Thoracic aorta (tissue), 2 donors: ENCODE data around the gene PCDH18. TPM values are rescaled to one million over a fixed set of nuclear protein-coding genes. Genes with fewer than 3 reads are reported as not detected.

Experiments
- ATAC-seq: fragments of 150-250 bp; one replicate; pipeline ENCODE4 v1.8.0; 2017; ENCODE audit warnings: low read depth; ENCODE audit not compliant: insufficient number of reproducible peaks, low FRiP score
- DNase-seq: peaks from one replicate; pipeline ENCODE4 v3.0.0-alpha.2; 2020; ENCODE audit warnings: low spot score
- H3K27ac ChIP-seq, 2 donors: fragments of 200-600 bp; sonication (generic); 1 replicate in 1 of 2; 2 replicates in 1 of 2; pipeline ENCODE4 v1.5.1; 2016; ENCODE audit warnings: mild to moderate bottlenecking in 2 of 2, moderate library complexity in 2 of 2
- H3K27me3 ChIP-seq: fragments of 200-600 bp; sonication (generic); replicated peaks from 2 replicates; pipeline ENCODE4 v1.6.0; 2016; ENCODE audit warnings: mild to moderate bottlenecking; ENCODE audit not compliant: insufficient read depth
- H3K36me3 ChIP-seq: fragments of 200-600 bp; sonication (generic); one replicate; pipeline ENCODE4 v1.5.1; 2016
- H3K4me1 ChIP-seq, 2 donors: fragments of 200-600 bp; sonication (generic); 1 replicate in 1 of 2; 2 replicates in 1 of 2; pipeline versions ENCODE4 v1.5.1 to v1.6.0; 2016; ENCODE audit warnings: low read depth in 2 of 2, mild to moderate bottlenecking in 1 of 2; ENCODE audit not compliant: control insufficient read depth in 1 of 2
- H3K4me3 ChIP-seq: fragments of 200-600 bp; sonication (generic); 2 replicates; pipeline ENCODE4 v1.5.1; 2016; ENCODE audit warnings: mild to moderate bottlenecking
- H3K9me3 ChIP-seq: fragments of 200-600 bp; sonication (generic); 2 replicates; pipeline ENCODE4 v1.5.1; 2016
- total RNA-seq, 2 donors: library from RNA; depleted of rRNA; stranded (reverse); fragments of >200 nt; gene quantifications; one replicate each; pipeline versions ENCODE4 v1.1.0 to v1.2.3, GENCODE V29; 2016
- TF ChIP-seq, protein P1 (sequence below): fragments of 200-600 bp; sonication (generic); IDR thresholded peaks from one replicate; pipeline ENCODE4 v1.5.1; 2019; ENCODE audit warnings: antibody characterized with exemption

PCDH18 gene
- total RNA-seq, 2 donors from 2014 or later, result 22.6 to 31.0 TPM

DNA sequence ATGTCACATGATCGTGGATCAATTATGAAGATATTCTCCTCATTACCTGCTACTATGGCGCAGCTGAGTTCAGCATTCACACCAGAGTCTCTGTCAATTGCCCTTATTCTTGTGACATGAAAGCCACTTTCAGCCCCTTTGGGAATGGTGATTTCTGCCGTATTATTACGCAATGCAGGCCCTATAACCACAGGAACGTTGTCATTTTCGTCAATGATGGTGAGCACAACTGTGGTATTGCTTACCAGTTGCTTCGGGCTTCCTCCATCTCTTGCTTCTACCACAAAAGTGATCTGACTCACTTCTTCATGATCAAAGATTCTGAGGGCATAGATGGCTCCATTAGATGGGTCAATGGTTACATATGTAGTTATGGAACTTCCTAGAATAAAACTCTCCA is 2.1 kb downstream of the PCDH18 start:
- ATAC-seq (no peak), DNase-seq (no peak)
- TF ChIP-seq, protein P1, sequence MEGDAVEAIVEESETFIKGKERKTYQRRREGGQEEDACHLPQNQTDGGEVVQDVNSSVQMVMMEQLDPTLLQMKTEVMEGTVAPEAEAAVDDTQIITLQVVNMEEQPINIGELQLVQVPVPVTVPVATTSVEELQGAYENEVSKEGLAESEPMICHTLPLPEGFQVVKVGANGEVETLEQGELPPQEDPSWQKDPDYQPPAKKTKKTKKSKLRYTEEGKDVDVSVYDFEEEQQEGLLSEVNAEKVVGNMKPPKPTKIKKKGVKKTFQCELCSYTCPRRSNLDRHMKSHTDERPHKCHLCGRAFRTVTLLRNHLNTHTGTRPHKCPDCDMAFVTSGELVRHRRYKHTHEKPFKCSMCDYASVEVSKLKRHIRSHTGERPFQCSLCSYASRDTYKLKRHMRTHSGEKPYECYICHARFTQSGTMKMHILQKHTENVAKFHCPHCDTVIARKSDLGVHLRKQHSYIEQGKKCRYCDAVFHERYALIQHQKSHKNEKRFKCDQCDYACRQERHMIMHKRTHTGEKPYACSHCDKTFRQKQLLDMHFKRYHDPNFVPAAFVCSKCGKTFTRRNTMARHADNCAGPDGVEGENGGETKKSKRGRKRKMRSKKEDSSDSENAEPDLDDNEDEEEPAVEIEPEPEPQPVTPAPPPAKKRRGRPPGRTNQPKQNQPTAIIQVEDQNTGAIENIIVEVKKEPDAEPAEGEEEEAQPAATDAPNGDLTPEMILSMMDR, result no peak
- peak overlapping the region; percentile 86 to 88 for H3K27ac ChIP-seq
- H3K9me3 ChIP-seq, result no peaks in the 10 kb centered on the region
- no peaks in the 10 kb centered on the region for H3K36me3 ChIP-seq
- H3K4me1 ChIP-seq, result peaks cover 11 to 43% of the 10 kb centered on the region in 2 donors
- H3K27me3 ChIP-seq, result no peaks in the 10 kb centered on the region
- peak overlapping the region; percentile 81 for H3K4me3 ChIP-seq

- Histone ChIP-seq H3K4me3 (peak overlapping the region; percentile 81), H3K4me1 (peaks cover 17 to 50% of the 10 kb centered on the region in 2 donors), H3K27ac (peak overlapping the region; percentile 86 to 88), H3K36me3 (no peaks in the 10 kb centered on the region), H3K9me3 (no peaks in the 10 kb centered on the region), H3K27me3 (no peaks in the 10 kb centered on the region)
- TF ChIP-seq, protein P1, result no peak
- DNase-seq (no peak), ATAC-seq (no peak)
Measured at GRCh38 chr4:137529432-137529831, 2.9 kb downstream of the PCDH18 start.

GRCh38 chr4:137528673-137529072 is 3.6 kb downstream of the PCDH18 start:
- Histone ChIP-seq H3K36me3 (no peaks in the 10 kb centered on the region), H3K27me3 (no peaks in the 10 kb centered on the region), H3K9me3 (no peaks in the 10 kb centered on the region), H3K4me1 (peaks cover 20 to 50% of the 10 kb centered on the region in 2 donors), H3K27ac (peak overlapping the region; percentile 13 to 86), H3K4me3 (peak overlapping the region; percentile 81)
- DNase-seq (no peak), ATAC-seq (no peak)
- TF ChIP-seq, protein P1, result no peak

DNA sequence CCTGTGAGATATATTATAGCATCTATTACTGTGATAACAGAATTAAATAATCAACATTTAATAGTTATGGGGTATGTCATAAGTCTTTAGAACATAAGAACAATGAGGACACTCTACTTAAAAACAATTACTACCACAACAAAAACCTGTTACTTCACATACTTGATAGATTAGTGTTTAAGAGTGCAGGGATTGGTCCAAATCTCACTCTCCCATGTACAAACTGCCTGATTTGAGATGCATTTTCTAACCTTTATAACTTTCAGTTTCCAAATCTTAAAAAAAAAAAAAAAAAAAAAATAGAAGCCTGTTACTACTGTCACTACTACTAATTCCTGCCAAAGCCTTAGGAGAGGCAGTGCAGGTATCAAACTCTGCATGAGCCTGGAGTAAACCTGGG is 5.6 kb downstream of the PCDH18 start:
- Histone ChIP-seq H3K27me3 (no peaks in the 10 kb centered on the region), H3K27ac (peak overlapping the region in 1 of 2 donors; percentile 86), H3K4me1 (peaks cover 28 to 58% of the 10 kb centered on the region in 2 donors), H3K4me3 (peak overlapping the region; percentile 30), H3K9me3 (no peaks in the 10 kb centered on the region), H3K36me3 (peaks cover under 1% of the 10 kb centered on the region)
- TF ChIP-seq, protein P1, result no peak
- no peak for DNase-seq
- no peak for ATAC-seq

DNA sequence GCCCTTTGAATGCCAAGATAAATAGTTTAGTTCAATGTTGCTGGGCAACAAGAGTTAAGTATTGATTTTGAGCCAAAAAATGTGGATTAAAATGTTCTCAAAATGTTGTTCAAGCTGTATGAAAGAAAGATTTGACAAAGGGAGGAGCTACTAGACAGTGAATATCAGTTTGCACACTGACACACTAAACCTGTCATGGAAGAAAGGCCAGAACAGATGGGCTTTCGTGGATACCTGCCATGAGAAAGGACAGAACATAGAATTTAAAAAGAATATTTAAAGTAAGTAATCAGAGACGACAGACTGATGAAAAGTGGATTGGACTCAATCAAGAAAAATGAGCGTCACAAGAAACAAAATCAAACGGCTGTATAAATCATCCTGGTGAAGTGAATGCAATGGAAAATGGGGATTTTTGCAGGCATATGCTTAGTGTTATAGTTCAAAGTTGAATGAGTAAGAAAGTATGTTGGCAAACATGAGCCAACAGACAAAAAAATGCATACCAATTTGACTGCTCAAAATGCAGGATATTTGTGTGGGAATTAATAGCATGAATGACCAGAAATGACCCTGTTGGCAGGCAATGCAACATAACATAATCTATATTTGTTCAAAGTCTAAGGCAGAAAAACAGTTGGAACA is 7.4 kb downstream of the PCDH18 start:
- Histone ChIP-seq H3K27ac (peak overlapping the region; percentile 56 to 67), H3K36me3 (peaks cover 8% of the 10 kb centered on the region), H3K4me1 (peaks cover 34 to 60% of the 10 kb centered on the region in 2 donors), H3K27me3 (no peaks in the 10 kb centered on the region), H3K4me3 (peak overlapping the region; percentile 4), H3K9me3 (no peaks in the 10 kb centered on the region)
- DNase-seq, result no peak
- ATAC-seq, result no peak
- TF ChIP-seq, protein P1, result no peak
